Activated CD8-positive, alpha-beta memory T cell treated with anti-CD3 and anti-CD28 coated beads for 36 hours (primary cell): ENCODE measurements around the gene SAMD14. TPM values are rescaled to one million over a fixed set of nuclear protein-coding genes. Genes with fewer than 3 reads are reported as not detected.

ENCODE experiments used
- CTCF ChIA-PET: fragments of 350-600 bp; sonication (Branson Sonifier 250); formaldehyde crosslinking; loops from one replicate; lab custom pipeline; 2021; ENCODE audit warnings: antibody characterized with exemption; lab: Charles Lee
- POLR2A ChIA-PET: fragments of 350-600 bp; sonication (Branson Sonifier 250); formaldehyde crosslinking; loops from one replicate; lab custom pipeline; 2021; ENCODE audit warnings: antibody characterized with exemption; lab: Charles Lee
- total RNA-seq, 2 experiments: library from RNA; stranded (reverse); gene quantifications; one replicate each; pipeline ENCODE4 v1.2.3, GENCODE V29; 2021

SAMD14 gene
- total RNA-seq, 2 experiments from 2014 or later = 1.0 to 1.2 TPM

DNA sequence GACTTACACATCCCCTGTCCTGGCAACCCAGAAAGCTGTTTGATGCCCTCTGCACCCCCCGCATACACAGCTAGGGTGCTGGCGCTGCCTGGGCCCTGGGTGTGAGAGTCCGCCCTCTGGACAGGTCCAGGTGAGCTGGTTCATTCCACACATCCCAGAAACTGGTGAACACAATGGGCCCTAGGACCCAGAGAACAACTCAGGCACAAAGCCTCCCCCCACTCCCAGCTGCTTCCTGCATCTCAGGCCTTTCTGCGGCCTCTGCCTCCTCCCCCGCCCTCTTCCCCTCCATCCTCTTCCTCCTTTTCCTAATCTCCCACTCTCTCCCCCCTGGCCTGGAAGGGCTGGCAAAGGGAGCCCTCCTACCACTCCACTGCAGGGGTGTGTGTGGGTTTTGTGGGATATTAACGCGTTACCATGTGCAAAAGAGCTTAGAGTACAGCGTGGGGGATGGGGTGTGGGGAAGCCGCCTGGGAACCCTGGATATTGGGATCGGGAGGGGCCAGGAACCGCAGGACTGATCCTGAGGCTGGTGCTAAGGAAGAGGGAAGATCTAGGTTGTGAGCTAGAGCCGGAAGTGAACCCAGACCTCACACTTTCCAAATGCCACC lies 22.1 kb upstream of the SAMD14 start:
- POLR2A ChIA-PET = interaction anchor here (0.6 to 1.8 kb wide), 4 partner anchors 9 to 779 kb away, joined by 3 to 16 read pairs (median 8); no protein-coding TSS in a partner anchor
- CTCF ChIA-PET = interaction anchor here (0.7 to 3.1 kb wide), 9 partner anchors 9 to 58 kb away, joined by 3 to 33 read pairs (median 3); partner anchors contain the start of genes COL1A1 and SGCA

- POLR2A ChIA-PET = interaction anchor here (0.6 to 1.8 kb wide), 5 partner anchors 10 to 780 kb away, joined by 3 to 16 read pairs (median 5); no protein-coding TSS in a partner anchor
- CTCF ChIA-PET = interaction anchor here (0.6 to 3.1 kb wide), 12 partner anchors 10 to 107 kb away, joined by 3 to 33 read pairs (median 3); partner anchors contain the start of genes COL1A1 and SGCA
Measured at GRCh38 chr17:50151041-50151936, 21.3 kb upstream of the SAMD14 start.

DNA sequence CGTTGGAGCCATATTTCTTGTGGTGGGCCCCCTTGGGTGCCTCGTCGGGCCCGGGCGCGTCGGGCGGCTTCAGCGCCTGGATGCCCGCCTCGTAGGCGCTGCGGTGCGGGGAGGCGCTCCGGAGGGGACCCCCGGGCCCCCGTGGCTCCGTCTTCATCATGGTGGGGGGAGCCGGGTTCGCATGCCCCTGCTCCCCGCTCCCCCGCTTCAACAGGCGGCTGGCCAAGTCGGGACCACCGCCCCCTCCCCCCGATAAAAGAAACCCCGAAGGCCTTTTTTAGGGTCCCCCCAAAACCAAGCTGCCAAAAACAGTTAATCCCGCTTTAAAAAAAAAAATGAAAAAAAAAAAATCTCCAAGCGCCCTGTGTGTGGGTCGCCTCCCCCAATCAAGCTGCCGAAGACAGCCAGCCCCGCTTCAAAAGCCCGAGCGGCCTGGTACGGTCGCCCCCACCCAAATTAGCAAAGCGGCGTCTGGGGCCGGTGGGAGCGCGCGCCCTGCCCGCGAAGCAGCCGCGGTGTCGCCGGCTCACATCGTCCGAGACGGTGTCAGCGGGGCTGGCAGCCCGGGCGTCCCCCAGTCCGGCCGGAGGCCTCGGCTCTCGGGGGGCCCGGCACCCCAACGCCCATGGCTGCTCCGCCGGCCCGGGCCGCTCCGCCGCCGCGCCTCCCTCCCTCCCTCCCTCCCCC lies 20.5 kb upstream of the SAMD14 start, which contains the start of gene PPP1R9B:
PPP1R9B (minus strand) TSS at position 324 of the 687 bp plus-strand sequence; CDS start at position 160, 164 bp downstream.
- CTCF ChIA-PET = interaction anchor here (0.6 to 3.1 kb wide), 8 partner anchors 11 to 106 kb away, joined by 3 to 33 read pairs (median 4); partner anchors contain the start of gene COL1A1
- POLR2A ChIA-PET = interaction anchor here (0.6 kb wide), 2 partner anchors 17 to 18 kb away, joined by 3 to 6 read pairs; no protein-coding TSS in a partner anchor

- ChIA-PET POLR2A (interaction anchor here (1.0 kb wide), 1 partner anchor 94 kb away, joined by 3 read pairs; the partner anchor contains the start of gene ITGA3), CTCF (interaction anchor here (0.9 to 3.0 kb wide), 3 partner anchors 10 to 20 kb away, joined by 4 to 23 read pairs (median 17); no protein-coding TSS in a partner anchor)
Measured at GRCh38 chr17:50149417-50150353, 19.7 kb upstream of the SAMD14 start.

GRCh38 chr17:50149091-50149416 lies 19.1 kb upstream of the SAMD14 start:
- CTCF ChIA-PET = interaction anchor here (0.9 to 3.0 kb wide), 5 partner anchors 10 to 55 kb away, joined by 4 to 23 read pairs (median 5); no protein-coding TSS in a partner anchor
- POLR2A ChIA-PET = interaction anchor here (1.0 to 2.5 kb wide), 2 partner anchors 18 to 93 kb away, joined by 3 to 11 read pairs; partner anchors contain the start of genes ITGA3 and SAMD14

DNA sequence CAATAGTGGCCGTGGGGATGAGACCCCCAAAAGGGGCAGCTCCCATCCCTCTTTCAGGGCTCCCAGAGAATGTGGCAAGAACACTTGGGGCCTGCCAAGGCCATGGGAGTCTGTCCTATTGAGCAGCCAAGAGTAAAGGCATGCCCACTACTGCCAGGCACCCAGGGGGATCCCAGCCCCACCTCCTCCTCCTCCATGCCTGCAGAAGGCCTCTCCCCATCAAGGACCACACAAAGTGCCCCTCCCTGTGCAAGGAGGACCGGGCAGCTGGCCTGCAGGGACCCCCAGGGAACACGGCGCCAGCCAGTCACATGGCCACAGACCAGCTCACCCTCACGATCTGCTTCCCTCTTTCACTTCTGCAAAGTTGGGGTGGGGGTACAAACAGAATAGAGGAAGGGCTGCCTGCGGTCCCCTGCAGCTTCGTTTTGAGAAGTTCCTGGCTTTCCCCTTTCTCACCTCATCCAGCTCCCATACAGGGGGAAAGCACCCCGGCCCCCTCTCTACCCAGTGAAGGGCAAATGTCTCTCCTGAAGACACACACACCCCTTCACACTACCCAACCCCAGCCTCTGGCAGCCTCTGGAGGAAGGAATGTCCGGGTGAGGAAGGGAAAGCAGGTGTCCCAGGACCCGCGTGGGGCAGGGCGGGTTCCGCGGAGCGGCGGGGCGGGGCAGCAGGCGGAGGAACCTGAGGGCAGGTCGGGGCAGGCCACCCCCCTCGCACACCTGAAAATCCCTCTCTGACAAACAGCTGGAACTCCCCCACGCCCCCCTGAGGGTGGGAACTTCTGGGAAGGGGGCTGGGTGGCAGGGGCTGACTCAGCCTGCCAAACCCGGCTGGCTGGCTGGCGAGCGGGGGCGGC lies 18.5 kb upstream of the SAMD14 start:
- ChIA-PET POLR2A (interaction anchor here (1.0 to 2.5 kb wide), 2 partner anchors 18 to 93 kb away, joined by 3 to 11 read pairs; partner anchors contain the start of genes ITGA3 and SAMD14), CTCF (interaction anchor here (0.5 to 3.0 kb wide), 7 partner anchors 9 to 69 kb away, joined by 3 to 23 read pairs (median 4); no protein-coding TSS in a partner anchor)

DNA sequence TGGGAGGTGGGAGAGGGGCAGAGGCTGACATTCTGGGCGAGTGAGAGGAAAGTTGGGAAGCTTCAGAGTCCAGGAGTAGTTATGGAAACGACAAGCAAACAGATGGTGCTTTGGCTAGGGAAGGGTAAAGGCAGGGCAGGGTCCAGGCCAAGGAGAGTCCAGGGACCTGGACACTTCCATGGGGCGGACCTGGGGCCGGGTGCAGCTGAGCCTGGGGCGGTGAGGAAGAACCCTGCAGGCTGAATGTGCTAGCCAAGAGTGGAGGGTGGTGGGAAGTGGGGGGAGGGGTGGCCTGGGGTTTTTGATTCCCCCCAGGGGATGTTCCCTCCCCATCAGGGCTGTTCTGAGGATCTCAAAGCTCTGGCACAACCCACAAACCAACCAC lies 17.9 kb upstream of the SAMD14 start:
- POLR2A ChIA-PET = interaction anchor here (2.5 kb wide), 1 partner anchor 17 kb away, joined by 11 read pairs; the partner anchor contains the start of gene SAMD14
- CTCF ChIA-PET = interaction anchor here (0.5 to 3.0 kb wide), 8 partner anchors 8 to 154 kb away, joined by 3 to 23 read pairs (median 4); no protein-coding TSS in a partner anchor

- POLR2A ChIA-PET = interaction anchor here (2.5 kb wide), 1 partner anchor 16 kb away, joined by 11 read pairs; the partner anchor contains the start of gene SAMD14
- CTCF ChIA-PET = interaction anchor here (0.6 to 1.6 kb wide), 4 partner anchors 11 to 155 kb away, joined by 3 to 4 read pairs (median 3); no protein-coding TSS in a partner anchor
Measured at GRCh38 chr17:50146927-50147665, 17.1 kb upstream of the SAMD14 start.

DNA sequence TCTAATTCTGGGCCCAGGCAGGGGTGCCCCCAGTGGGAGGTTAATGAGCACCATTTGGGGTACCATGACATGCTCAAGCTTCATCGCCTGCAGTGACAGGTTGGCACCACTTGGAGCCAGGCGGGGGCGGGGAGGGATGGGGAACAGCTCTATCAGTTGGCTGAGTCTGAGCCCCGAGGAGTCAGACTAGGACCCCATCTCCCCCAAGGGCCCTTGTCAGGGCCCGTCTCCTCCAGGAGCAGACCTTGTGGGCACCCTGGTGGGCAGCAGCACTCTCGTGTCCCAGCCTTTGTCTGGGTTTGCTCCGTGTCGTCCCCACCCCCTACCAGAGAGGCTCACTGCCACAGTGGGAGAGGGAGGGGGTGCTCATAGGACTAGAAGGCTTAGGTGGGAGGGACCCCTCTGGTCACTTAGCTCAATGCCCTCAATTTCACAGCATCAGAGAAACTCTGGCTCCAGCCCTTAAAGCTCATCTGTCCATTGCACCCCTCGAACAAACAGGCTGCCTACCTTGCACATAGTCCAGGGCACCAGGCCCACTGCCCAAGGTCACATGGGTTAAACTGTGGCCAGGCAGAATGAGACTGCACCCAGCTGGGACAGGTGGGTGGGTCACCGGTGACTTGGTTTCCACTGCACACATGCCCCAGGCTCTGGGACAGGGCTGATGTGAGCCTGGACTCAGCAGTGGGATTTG lies 16.4 kb upstream of the SAMD14 start:
- ChIA-PET POLR2A (interaction anchor here (2.5 kb wide), 1 partner anchor 16 kb away, joined by 11 read pairs; the partner anchor contains the start of gene SAMD14), CTCF (interaction anchor here (0.8 to 1.9 kb wide), 3 partner anchors 9 to 31 kb away, joined by 4 to 9 read pairs (median 4); no protein-coding TSS in a partner anchor)

GRCh38 chr17:50145532-50146229 lies 15.7 kb upstream of the SAMD14 start:
- CTCF ChIA-PET = interaction anchor here (0.5 to 1.9 kb wide), 4 partner anchors 10 to 152 kb away, joined by 3 to 9 read pairs (median 4); no protein-coding TSS in a partner anchor
- POLR2A ChIA-PET = no interaction called here

GRCh38 chr17:50144845-50145531 lies 15.0 kb upstream of the SAMD14 start:
- ChIA-PET CTCF (interaction anchor here (0.5 to 1.9 kb wide), 3 partner anchors 17 to 151 kb away, joined by 3 to 9 read pairs (median 4); no protein-coding TSS in a partner anchor), POLR2A (no interaction called here)

DNA sequence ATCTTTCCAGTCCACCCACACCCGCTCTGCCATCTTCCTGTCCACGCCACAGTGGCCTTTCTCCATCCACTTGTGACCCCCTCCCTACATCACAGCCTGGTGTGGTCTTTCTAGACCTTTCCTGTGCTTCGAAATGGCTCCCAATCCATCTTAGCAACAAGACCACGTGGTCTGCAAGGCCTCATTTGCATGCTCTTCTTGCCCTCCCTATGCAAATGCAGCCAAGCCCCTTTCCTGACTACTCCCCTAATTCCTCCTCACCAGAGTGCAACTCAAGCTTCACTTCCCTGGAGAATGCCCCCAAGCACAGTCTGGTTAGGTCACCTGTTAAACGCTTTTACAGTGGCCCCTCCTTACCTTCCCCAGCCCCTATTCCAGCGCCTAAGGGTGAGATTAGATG lies 14.4 kb upstream of the SAMD14 start:
- ChIA-PET POLR2A (no interaction called here), CTCF (interaction anchor here (0.9 kb wide), 1 partner anchor 16 kb away, joined by 3 read pairs; no protein-coding TSS in a partner anchor)

DNA sequence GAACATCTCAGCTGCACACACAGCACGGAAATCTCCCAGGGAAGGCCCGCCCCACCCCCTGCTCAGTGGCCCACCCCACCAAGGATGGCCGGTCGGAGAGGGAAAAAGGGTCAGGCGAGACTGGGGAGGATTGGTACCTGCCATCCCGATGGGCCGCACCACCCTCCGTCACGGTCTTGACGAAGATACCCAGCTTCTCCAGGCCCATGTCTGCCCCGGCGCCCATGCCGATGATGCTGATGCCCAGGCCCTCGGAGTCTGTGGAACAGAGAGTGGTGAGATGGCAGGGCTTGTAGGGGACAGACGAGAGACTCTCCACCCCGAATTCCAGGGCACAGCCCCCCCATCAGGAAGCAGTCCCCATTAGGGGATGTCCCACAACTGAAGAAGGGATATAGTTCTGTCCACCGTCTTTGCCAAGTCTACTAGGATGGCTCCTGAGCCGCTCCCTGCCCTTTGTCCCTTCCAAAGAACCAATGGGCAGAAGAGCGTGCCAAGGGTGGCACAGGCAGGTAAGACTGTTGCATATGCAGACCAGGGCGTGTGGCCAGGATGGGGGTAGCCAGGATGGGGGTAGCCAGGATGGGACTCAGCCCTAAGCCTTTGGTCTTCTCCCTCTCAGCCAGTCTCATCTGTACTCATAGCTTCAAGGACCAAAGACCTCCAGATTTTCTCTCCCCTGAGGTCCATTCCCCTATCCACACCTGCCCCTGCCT lies 13.7 kb upstream of the SAMD14 start:
- ChIA-PET POLR2A (no interaction called here), CTCF (interaction anchor here (0.9 kb wide), 1 partner anchor 17 kb away, joined by 3 read pairs; no protein-coding TSS in a partner anchor)
